IPS-20b (cell line): Measurements from ENCODE around the gene OSBP.
"Not testable (repeated sequence)": the region's sequence is repeated elsewhere in the genome, so short reads cannot be mapped to it uniquely, and the experiment has no call there.

ENCODE experiments used
- H3K27ac ChIP-seq: one replicate; pipeline ENCODE4 v1.5.1; 2013; ENCODE audit warnings: low read length
- H3K27me3 ChIP-seq: 2 replicates; pipeline ENCODE4 v1.6.1; 2013; ENCODE audit warnings: mild to moderate bottlenecking, low read length, inconsistent platforms; ENCODE audit not compliant: insufficient read depth
- H3K36me3 ChIP-seq: 2 replicates; pipeline ENCODE4 v1.6.1; 2013; ENCODE audit warnings: low read depth, mild to moderate bottlenecking, inconsistent platforms, low read length, moderate library complexity; ENCODE audit not compliant: insufficient read depth
- H3K4me1 ChIP-seq: 2 replicates; pipeline ENCODE4 v1.6.1; 2013; ENCODE audit warnings: mild to moderate bottlenecking, control low read depth, inconsistent platforms, low read length, moderate library complexity; ENCODE audit not compliant: insufficient read depth
- H3K4me3 ChIP-seq: 2 replicates; pipeline ENCODE4 v1.5.1; 2013; ENCODE audit warnings: mild to moderate bottlenecking, low read length, inconsistent platforms
- H3K9ac ChIP-seq: 2 replicates; pipeline ENCODE4 v1.6.1; 2013; ENCODE audit warnings: low read depth, mild to moderate bottlenecking, inconsistent platforms, low read length, moderate library complexity
- H3K9me3 ChIP-seq: 2 replicates; pipeline ENCODE4 v1.6.1; 2013; ENCODE audit warnings: mild to moderate bottlenecking, low read depth, low read length, inconsistent platforms; ENCODE audit not compliant: insufficient read depth

OSBP gene

DNA sequence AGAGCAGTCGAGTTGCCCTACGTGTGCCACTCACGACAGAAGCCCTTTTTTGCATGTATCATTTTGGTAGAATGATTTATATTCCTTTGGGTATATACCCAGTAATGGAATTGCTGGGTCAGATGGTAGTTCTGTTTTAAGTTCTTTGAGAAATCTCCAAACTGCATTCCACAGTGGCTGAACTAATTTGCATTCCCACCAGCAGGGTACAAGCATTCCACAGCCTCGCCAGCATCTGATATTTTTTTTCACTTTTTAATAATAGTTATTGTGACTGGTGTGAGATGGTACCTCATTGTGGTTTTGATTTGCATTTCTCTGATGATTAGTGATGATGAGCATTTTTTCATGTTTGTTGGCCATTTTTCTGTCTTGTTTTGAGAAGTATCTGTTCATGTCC lies 11.4 kb upstream of the OSBP start:
- H3K4me1 ChIP-seq, H3K9ac ChIP-seq, H3K4me3 ChIP-seq, H3K9me3 ChIP-seq, H3K27ac ChIP-seq, H3K36me3 ChIP-seq, H3K27me3 ChIP-seq: not testable (repeated sequence)

DNA sequence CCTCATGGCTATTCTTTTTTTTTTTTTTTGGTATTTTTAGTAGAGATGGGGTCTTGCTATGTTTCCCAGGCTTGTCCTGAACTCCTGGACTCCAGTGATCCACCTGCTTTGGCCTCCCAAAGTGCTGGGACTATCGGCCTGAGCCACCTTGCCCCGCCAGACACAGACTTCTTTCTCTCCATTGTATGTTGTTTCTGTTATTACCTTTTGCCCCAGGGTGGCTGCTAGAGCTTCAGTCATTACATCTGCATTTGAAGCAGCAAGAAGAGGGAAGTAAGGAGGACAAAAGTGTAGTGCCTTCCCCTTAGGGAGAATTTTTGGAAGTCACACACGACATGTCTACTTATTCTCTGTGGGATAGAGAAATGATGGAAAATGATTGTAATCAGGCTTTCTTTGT lies 10.1 kb upstream of the OSBP start:
- H3K27ac ChIP-seq = no peak overlapping the region
- H3K36me3 ChIP-seq = no peaks in the 10 kb centered on the region
- no peaks in the 10 kb centered on the region for H3K27me3 ChIP-seq
- H3K9ac ChIP-seq = no peak overlapping the region
- peaks cover 5% of the 10 kb centered on the region; the same call in 1 of the 2 replicates for H3K4me1 ChIP-seq
- H3K9me3 ChIP-seq = no peaks in the 10 kb centered on the region
- no peak overlapping the region for H3K4me3 ChIP-seq

DNA sequence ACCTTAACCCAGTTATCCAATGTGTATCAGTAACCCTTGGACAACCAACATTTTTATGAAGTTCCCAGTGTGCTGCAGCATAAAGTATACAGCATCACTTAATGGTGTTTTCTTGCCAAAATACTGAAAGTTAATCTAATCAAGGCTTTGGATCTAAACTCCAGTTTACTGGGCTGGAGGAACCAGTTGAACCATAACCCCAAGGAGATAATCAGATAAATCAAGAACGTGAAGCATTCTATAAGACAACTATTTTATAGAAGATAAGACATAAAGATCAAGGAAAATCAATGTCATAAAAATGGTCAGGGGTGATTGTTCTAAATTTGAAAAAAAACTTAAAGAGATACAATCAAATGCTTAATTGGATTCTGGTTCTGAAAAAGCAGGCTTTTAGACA lies 2.3 kb upstream of the OSBP start:
- Histone ChIP-seq H3K27me3 (no peaks in the 10 kb centered on the region), H3K4me1 (peaks cover 11% of the 10 kb centered on the region), H3K9ac (no peak overlapping the region), H3K4me3 (no peak overlapping the region), H3K9me3 (no peaks in the 10 kb centered on the region), H3K36me3 (peaks cover 9% of the 10 kb centered on the region; the same call in 1 of the 2 replicates), H3K27ac (no peak overlapping the region)

DNA sequence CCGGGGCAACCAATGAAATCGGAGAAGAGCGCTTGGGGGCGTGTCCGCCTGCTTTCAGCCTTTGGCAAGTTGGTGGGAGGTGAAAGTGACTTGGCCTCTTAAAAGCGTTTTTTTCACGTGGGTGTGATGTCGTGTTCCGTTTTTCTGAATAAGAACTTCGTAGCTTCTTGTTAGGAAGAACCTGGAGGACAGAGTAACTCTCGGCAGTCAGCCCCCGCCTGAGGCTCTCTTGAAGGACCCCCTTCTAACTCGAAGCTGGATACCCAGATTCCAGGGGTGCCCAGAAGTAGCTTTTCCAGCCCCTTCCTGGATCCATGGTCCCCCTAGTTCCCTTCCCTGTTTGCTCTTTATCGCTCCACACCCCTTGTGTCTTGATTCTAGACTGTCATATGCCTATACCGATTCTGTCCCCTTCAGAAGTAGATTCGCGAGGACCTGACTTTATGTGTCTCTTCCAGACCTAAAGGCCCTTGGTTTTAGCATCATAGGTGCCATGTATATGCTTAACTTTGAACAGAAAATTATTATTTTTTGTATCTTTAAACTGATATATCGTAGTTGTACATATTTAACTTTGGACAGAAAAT lies 915 bp upstream of the OSBP start:
- Histone ChIP-seq H3K9me3 (no peaks in the 10 kb centered on the region), H3K9ac (peak overlapping the region; percentile 78; the same call in 1 of the 2 replicates), H3K27ac (peak overlapping the region; percentile 49), H3K4me3 (peak overlapping the region; percentile 96), H3K4me1 (peaks cover 11% of the 10 kb centered on the region), H3K27me3 (no peaks in the 10 kb centered on the region), H3K36me3 (peaks cover 12% of the 10 kb centered on the region)

DNA sequence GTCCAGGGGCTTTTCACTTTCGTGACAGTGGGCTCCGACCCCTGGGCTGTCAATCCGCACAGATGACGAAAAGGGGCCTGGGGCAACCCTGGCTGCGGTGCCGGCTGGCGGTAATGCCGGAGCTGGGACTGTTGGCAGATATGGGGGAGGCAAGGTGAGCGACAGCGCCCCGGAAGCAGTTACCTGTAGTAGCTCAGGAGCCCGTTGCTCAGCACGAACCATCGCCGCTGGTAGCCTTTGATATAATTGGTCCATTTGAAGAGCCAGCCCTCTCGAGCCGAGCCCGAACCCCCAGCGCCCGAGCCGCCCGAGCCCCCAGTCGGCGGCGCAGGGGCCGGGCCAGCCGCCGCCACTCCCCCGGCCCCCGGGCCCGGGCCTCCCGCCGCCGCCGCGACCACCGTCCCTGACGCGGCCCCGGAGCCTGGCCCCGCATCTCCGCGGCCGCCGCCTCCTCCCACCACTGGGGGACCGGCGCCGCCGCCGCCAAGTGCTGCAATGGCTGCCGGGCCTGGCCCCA lies 396 bp downstream of the OSBP start:
- Histone ChIP-seq H3K9ac (peak overlapping the region; percentile 81; the same call in 1 of the 2 replicates), H3K27ac (no peak overlapping the region), H3K4me3 (peak overlapping the region; percentile 96), H3K4me1 (peaks cover 11% of the 10 kb centered on the region), H3K9me3 (no peaks in the 10 kb centered on the region), H3K27me3 (no peaks in the 10 kb centered on the region), H3K36me3 (peaks cover 17% of the 10 kb centered on the region)

DNA sequence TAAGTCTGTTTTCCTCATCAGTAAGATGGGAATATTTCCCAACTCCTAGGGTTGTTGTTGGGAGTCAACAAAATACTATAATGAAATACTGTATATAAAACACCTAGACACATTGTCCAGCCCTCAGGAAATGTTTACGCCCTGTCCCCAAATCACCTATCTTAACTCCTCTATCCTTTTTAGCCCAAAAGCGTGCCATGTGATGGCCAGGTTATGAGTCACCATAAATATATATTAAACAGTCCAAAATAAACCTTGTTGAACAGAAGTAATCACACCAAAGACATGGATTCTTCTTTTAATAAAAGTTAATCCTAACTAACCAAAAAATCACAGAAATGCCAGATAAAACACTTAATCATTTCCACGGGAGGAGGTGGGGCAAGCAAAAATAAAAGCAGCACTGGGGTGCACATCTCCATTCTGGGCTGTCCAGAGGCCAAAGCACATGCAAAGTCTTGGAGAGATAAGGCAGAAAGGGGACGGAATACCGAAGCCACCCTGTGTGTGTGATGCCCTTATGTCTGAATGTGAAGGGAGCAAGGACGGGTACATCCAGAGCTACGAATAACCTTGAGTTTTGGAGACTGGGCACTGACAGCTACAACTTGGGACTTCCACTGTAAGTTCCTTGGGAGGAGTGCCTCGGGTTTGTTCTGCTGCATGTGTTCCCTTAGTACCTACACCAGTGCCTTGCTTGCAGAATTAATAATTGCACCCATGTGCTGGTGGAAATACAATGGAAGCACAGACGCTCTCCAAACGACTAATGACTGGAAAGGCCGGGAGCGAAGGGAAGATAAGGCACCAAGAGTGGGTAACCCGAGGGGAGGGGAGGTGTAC lies 1.1 kb downstream of the OSBP start:
- peak overlapping the region; percentile 96 for H3K4me3 ChIP-seq
- peaks cover 24% of the 10 kb centered on the region for H3K36me3 ChIP-seq
- H3K27me3 ChIP-seq = no peaks in the 10 kb centered on the region
- H3K27ac ChIP-seq = no peak overlapping the region
- H3K9ac ChIP-seq = peak overlapping the region; percentile 81; the same call in 1 of the 2 replicates
- H3K4me1 ChIP-seq = peaks cover 11% of the 10 kb centered on the region
- no peaks in the 10 kb centered on the region for H3K9me3 ChIP-seq

DNA sequence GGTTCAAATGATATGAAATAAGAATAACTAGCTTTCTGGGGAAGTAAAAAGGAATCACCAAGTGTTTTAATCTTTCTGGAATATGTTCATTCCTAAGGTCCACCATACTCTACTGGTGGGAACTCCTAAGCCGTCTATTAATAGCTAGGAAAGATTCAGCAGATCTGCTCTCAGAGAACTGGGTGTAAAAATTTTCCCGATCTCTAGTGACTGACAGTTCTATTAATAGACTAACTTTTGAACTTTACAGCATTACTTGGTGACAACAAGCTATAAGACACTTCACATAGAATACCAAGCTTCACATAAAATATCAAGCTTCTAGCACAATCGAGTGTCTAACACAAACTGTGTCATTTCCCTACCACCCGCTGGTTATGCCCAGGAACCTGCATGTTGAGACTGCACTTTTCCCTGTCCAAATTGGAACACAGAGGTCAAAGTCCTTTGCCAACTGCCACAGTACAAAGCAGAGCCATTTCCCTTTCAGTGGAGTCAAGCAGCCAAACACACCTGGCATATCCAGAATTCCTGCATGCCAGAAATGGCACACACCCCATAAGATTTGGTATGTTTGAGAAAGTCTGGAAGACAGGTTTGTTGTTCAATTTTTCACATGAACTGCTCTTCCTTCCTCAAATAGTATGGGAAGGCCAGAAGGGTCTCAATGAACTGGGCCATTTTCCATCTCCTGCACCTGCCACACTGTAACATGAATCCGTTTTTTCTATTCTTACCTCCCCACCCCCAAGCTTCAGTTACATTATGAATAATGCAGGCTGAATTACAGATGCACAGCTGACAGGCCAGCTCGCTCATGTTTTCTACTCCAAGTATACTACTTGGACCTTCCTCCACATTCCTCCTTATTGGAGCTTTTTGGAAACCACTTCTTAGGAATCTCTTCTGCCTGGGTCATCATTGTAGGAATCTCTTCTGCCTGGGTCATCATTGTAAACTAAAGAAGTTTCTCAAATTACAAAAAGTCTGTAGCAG lies 3.7 kb downstream of the OSBP start:
- Histone ChIP-seq H3K4me3 (no peak overlapping the region), H3K9me3 (no peaks in the 10 kb centered on the region), H3K4me1 (peaks cover 11% of the 10 kb centered on the region), H3K27ac (no peak overlapping the region), H3K27me3 (no peaks in the 10 kb centered on the region), H3K36me3 (peaks cover 50% of the 10 kb centered on the region), H3K9ac (no peak overlapping the region)

DNA sequence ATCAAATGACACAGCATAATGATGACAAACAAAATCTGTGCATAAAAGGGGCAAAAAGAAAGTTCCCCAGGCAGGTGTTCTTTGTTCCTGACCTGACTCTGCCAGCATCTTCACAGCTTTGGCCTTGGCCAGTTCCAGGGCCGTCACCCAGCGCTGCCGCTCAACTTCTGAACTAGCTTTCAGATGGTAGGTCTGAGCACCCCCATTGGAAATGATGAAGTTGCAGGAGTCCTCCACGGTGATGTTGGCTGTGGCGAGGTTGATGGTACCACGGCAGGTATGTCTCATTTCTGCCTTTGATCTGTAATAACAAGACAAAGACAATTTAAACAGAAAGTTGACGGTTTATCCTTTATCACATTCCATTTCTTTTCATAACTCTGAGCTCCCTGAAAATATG lies 5.3 kb downstream of the OSBP start:
- Histone ChIP-seq H3K27ac (no peak overlapping the region), H3K4me3 (no peak overlapping the region), H3K9me3 (no peaks in the 10 kb centered on the region), H3K27me3 (no peaks in the 10 kb centered on the region), H3K9ac (no peak overlapping the region), H3K36me3 (peaks cover 66% of the 10 kb centered on the region), H3K4me1 (peaks cover 11% of the 10 kb centered on the region)

DNA sequence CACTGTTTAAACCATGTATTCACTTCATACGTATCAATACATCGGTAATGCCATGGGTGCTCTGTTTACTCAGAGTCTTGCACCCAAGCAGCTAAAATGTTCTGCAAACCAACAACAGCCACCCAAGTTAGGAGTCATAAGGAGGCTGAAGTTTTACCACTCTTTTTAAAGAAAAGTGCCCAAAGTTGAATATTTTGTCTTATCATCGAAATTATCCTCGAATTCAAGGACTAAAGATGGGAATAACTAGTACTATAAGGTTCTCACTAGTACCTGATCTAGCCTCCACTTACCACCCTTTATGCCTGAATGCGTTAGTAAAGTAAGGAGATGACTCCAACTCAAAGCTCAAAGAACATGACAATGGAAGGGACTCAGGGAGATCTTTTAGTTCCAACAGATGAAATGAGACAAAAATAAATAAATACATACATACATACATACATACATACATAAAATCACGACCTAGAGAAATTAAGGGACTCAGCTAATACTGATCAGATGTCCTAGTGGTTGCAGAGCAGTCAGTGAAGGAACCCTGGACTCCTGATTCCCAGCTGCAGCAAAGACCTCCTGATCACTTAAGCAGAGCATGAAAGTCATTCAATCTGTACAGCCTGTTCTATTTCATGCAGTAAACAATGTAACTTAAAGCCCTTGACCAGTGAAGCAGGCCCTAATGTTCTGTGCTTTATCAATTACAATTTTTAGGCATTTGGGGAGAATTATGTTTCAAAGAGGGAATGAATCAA lies 7.7 kb downstream of the OSBP start:
- Histone ChIP-seq H3K4me1 (no peaks in the 10 kb centered on the region), H3K9me3 (no peaks in the 10 kb centered on the region), H3K4me3 (no peak overlapping the region), H3K27me3 (no peaks in the 10 kb centered on the region), H3K36me3 (peaks cover 69% of the 10 kb centered on the region), H3K9ac (no peak overlapping the region), H3K27ac (no peak overlapping the region)

DNA sequence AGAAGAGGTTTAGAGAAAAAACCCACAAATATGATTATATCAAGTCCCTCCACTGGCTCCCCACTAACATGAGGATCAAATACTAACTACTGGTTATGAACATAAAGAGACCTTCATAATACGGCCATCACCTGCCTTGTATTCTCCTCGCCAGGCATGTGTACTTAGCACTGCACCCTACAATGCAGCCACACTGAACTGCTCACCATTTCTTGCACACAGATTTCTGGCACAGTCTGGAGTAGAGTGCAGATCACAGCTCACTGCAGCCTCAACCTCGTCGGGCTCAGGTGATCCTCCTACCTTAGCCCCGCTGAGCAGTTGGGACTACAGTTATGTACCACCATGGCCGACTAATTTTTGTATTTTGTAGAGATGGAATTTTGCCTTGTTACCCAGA lies 13.1 kb downstream of the OSBP start:
- no peaks in the 10 kb centered on the region for H3K9me3 ChIP-seq
- no peak overlapping the region for H3K9ac ChIP-seq
- H3K4me3 ChIP-seq = no peak overlapping the region
- H3K27ac ChIP-seq = no peak overlapping the region
- no peaks in the 10 kb centered on the region for H3K27me3 ChIP-seq
- no peaks in the 10 kb centered on the region for H3K4me1 ChIP-seq
- peaks cover 88% of the 10 kb centered on the region for H3K36me3 ChIP-seq

DNA sequence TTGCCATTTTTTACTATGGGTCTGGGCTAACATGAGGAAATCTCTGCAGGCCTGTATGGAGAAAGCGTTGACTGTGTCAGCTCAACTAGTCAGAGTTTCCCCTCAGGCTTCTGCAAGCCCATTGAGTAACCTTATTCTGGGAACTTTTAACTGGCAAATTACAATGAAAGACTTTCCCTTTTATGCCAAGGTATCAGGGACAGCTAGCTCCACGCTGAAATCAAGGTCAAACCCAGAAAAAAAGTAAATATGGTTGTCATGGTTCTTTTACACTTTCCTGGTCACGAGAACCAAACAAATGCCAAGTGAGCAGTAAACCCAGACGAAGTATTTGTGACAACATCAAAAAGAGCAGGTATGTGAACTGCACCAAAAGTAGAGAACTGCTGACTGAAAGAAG lies 13.8 kb downstream of the OSBP start:
- Histone ChIP-seq H3K4me1 (no peaks in the 10 kb centered on the region), H3K36me3 (peaks cover 87% of the 10 kb centered on the region)

More for the DNA sequence above, 13.8 kb downstream of the OSBP start:
- H3K9me3 ChIP-seq = no peaks in the 10 kb centered on the region
- no peak overlapping the region for H3K4me3 ChIP-seq
- no peak overlapping the region for H3K27ac ChIP-seq
- H3K9ac ChIP-seq = no peak overlapping the region
- H3K27me3 ChIP-seq = no peaks in the 10 kb centered on the region
